IMR-90 (cell line): ENCODE results near the gene CAPS2.

ENCODE experiments used
- BHLHE40 ChIP-seq: fragments of 150-350 bp; IDR thresholded peaks from 2 replicates; pipeline ENCODE4 v1.6.1; 2016; ENCODE audit warnings: mild to moderate bottlenecking, low read depth, low read length
- CEBPB ChIP-seq: IDR thresholded peaks from 2 replicates; pipeline ENCODE4 v1.6.1; 2012; ENCODE audit warnings: low read depth, low read length, improper control_type of control experiment
- CHD1 ChIP-seq: IDR thresholded peaks from 2 replicates; pipeline ENCODE4 v1.6.1; 2012; ENCODE audit warnings: low read depth, low read length, improper control_type of control experiment
- CTCF ChIP-seq: conservative IDR thresholded peaks from 2 replicates; pipeline ENCODE4 v1.5.1; 2012; ENCODE audit warnings: mild to moderate bottlenecking, low read depth, low read length, improper control_type of control experiment
- POLR2A ChIP-seq: IDR thresholded peaks from 2 replicates; pipeline ENCODE4 v1.6.1; 2012; ENCODE audit warnings: mild to moderate bottlenecking, low read depth, low read length
- RFX5 ChIP-seq: IDR thresholded peaks from 2 replicates; pipeline ENCODE4 v1.8.0; 2012; ENCODE audit warnings: low read depth, mild to moderate bottlenecking, low read length, moderate library complexity
- SMC3 ChIP-seq: fragments of 150-350 bp; IDR thresholded peaks from 2 replicates; pipeline ENCODE4 v1.6.1; 2016; ENCODE audit warnings: low read depth, mild to moderate bottlenecking, antibody characterized with exemption, low read length, moderate library complexity

GRCh38 chr12:75302225-75302624, 27.9 kb downstream of the CAPS2 start:
- TF ChIP-seq CTCF (no peak), POLR2A (no peak), CHD1 (no peak), SMC3 (no peak), BHLHE40 (no peak), RFX5 (no peak), CEBPB (no peak)
